Left forelimb (tissue), 1 donor: Measurements from ENCODE around the gene FBXL13.
"Not testable (repeated sequence)": the region's sequence is repeated elsewhere in the genome, so short reads cannot be mapped to it uniquely, and the experiment has no call there.

Experiments used
- DNase-seq: peaks from one replicate; pipeline ENCODE4 v3.0.0-alpha.2; 2018; ENCODE audit warnings: low spot score

FBXL13 gene

GRCh38 chr7:102817616-102818573, 256.7 kb downstream of the FBXL13 start:
- DNase-seq = no peak

DNA sequence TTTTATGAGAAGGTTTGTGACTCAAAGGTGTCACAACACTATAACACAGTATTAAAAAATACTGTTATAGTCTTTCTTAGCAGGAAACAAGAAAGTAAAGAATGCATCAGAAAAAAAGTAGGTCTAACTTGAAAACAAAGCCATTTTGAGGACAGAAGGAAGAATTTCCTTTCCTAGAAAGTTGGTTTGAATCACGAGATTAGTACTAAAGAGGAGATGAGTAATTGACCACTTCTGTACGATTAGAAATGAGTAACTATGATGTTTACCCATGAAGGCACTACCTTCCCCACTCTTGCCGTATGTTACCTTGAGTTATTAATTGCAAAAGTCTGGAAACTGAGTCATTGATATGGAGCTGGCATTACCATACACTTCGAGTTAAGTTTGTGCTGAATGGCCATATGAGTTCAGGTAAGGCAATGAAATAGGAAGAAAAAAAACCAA, 260.5 kb downstream of the FBXL13 start:
- no peak for DNase-seq

GRCh38 chr7:102813191-102814024, 261.2 kb downstream of the FBXL13 start:
- no peak for DNase-seq

- DNase-seq = no peak
These were observed 262.5 kb downstream of the FBXL13 start for GRCh38 chr7:102811942-102812678.

DNA sequence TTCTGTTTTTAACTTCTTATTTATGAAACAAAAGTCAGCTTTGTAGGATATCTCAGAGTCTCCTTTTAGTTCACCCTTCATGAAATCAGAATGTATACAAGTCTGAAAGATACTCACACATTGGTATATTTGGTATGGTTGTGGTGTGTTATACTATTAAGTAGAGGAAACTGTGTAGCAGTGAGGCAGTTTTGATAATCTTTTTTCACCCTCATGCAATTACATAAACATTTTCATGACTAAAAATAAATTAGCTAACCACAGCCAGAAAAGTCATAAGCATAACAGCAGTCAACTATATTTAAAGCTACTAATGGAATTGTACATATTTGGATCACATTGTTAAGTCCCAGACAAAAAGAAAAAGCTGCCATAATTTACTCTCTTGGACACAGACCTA, 263.7 kb downstream of the FBXL13 start:
- DNase-seq = no peak

DNA sequence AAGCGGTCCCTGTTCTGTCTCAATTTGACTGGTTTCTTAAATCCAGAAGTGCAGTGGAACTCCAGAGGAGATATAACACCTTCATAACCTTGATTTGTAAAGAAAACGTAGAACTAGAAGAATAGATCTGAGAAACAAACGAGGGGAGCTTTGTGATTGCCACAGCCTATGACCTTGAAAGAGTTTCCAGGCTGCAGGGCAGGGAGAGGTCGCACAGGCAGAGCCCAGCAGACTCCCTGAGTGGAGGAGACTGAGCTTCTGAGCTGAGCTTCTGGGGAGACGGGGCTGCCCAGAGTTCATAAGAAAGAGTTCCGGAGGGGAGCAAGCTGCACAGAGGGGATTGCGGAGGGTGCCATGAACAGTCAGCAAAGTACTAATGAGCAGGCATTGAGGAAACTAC, 268.0 kb downstream of the FBXL13 start:
- DNase-seq = no peak

DNA sequence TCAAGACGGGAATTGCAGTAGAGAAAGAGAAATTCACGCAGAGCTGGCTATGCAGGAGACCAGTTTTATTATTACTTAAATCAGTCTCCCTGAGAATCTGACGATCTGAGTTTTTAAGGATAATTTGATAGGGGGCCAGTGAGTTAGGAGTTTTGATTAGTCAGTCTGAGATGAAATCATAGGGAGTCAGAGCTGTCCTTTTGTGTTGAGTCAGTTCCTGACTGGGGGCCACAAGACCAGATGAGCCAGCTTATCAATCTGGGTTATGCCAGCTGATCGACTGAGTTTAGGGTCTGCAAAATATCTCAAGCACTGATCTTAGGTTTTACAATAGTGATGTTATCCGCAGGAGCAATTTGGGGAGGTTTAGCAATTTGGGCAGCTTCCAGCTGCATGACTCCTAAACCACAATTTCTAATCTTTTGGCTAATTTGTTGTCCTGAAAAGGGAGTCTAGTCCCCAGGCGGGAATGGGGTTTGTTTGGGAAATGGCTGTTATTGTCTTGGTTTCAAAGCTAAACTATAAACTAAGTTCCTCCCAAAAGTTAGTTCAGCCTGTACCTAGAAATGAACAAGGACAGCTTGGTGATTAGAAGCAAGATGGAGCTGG, 278.5 kb downstream of the FBXL13 start:
- not testable (repeated sequence) for DNase-seq

DNA sequence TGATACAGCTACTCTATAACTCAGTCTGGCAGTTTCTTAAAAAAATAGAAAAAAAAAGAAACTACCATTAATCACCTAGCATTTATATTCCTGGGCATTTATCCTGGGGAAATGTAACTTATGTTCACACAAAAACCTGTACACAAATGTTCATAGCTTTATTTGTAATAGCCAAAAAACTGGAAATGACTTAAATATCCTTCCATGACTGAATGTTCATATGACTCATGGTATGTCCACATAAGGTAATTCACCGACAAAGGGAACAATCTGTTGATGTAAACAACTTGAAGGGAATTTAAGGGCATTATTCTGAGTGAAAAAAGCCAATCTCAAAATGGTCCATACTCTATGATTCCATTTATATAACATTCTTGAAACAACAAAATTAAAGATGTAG, 280.0 kb downstream of the FBXL13 start:
- not testable (repeated sequence) for DNase-seq

DNA sequence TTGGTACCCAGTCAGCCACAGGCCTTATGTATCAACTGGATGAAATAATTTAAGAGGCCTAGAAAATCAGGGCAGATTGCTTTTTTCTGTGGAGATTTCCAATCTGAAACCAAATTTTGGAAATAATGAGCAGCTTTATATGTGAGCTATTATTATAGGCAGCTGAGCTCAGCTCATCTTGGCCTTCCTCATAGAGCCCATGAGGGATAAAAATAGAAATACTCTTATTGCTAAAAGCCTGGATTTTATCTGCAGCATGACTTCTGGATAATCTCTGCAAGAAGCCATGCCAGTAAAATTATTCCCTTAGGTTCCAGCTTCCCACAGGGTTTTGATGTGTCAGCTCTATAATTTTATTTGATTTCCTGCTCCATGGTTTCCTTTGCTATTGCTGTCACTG, 282.8 kb downstream of the FBXL13 start:
- not testable (repeated sequence) for DNase-seq

DNA sequence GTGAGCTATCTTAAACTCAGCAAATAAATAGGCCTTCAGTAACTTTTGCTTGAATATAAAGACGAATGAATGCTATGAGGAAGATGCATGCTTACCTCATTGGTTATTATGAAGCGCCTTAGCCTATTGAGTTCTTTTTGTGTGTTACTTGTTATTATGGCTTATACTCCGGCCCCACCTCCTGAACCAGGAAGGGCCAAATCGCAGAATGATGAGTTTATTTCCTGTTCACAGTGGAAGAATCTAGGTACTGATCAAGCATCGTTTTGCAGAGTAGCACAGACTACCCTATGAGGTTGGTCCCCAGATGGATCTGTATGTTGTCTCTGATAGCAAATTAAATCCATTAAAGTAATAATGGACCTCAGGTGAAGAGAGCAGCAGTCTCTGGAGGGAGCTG, 283.2 kb downstream of the FBXL13 start:
- not testable (repeated sequence) for DNase-seq

- DNase-seq = not testable (repeated sequence)
These were observed 284.1 kb downstream of the FBXL13 start for GRCh38 chr7:102790364-102791100.

DNA sequence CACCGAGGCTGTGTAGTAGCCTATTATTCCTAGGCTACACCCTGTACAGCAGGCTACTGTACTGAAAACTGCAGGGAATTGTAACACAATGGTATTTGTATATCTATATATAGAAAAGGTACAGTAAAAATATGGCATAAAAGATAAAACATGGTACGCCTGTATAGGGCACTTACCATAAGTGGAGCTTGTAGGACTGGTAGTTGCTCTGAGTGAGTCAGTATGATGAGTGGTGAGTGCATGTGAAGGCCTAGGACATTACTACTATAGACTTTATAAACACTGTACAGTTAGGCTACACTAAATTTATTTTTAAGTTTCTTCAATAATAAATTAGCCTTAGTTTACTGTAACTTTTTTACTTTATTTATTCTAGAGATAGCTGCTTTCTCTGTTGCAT, 285.8 kb downstream of the FBXL13 start:
- not testable (repeated sequence) for DNase-seq

DNA sequence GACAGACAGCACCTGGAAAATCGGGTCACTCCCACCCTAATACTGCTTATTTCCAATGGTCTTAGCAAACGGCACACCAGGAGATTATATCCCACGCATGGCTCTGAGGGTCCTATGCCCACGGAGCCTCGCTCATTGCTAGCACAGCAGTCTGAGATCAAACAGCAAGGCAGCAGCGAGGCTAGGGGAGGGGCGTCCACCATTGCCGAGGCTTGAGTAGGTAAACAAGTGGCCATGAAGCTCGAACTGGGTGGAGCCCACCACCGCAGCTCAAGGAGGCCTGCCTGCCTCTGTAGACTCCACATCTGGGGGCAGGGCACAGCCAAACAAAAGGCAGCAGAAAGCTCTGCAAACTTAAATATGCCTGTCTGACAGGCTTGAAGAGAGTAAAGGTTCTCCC, 293.7 kb downstream of the FBXL13 start:
- not testable (repeated sequence) for DNase-seq

DNA sequence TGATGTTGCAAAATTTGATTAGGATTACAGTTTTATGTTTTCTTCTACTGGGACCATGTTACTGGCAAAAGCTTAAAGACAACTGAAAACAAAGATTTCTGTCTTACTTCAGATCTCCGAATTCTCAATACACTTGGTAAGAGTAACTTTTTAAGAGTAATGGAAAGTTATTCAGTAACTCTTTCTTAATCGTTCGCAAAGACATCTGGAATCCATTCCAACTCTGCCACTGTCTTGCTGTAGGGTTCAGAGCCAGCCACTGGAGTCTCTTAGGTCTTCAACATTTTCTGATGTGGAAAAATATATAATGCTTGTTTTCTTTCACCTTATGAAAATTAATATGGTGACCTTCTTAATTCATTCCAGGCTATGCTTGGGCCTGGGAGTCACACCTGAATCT, 295.9 kb downstream of the FBXL13 start:
- DNase-seq = not testable (repeated sequence)

DNA sequence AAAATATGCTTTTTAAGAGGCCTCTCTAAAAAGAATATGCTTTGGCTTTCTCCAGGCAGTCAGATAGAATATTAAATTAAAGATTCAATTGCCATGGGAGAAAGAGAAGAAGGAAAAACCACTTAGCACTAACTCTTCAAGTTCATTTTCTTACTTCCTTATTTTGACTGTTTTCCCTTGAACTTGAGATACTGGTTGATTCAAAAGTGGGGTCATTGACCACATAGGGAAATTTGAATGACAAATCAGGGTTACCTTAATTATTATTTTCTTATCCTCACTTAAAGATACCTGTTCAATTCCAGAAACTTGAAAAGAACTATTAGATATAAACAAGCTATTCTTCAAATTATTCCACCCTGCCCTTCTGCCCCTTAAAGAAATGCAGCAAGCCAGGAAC, 298.4 kb downstream of the FBXL13 start:
- DNase-seq = not testable (repeated sequence)

DNA sequence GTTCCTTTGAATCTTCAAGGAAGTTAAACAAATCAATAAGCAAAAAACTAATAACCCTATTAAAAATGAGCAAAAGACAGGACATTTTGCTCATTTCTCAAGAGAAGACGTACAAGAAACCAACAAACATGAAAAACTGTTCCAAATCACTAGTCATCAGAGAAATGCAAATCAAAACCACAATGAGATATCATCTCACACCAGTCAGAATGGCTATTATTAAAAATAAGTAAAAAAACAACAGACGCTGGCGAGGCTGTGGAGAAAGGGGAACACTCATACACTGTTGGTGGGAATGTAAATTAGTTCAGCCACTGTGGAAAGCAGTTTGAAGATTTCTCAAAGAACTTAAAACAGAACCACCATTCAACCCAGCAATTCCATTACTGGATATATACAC, 304.1 kb downstream of the FBXL13 start:
- DNase-seq = not testable (repeated sequence)

GRCh38 chr7:102769657-102770192, 304.9 kb downstream of the FBXL13 start:
- not testable (repeated sequence) for DNase-seq

GRCh38 chr7:102763295-102763905, 311.2 kb downstream of the FBXL13 start:
- not testable (repeated sequence) for DNase-seq
